ENCODE results near the gene PFKFB4. TPM values are rescaled to one million over a fixed set of nuclear protein-coding genes. Genes with fewer than 3 reads are reported as not detected.
A peak's percentile ranks its signal among the peaks of the same experiment; 100 is the strongest.

Gene PFKFB4
- total RNA-seq, 1 donor from 2014 or later: 19.2 TPM

DNA sequence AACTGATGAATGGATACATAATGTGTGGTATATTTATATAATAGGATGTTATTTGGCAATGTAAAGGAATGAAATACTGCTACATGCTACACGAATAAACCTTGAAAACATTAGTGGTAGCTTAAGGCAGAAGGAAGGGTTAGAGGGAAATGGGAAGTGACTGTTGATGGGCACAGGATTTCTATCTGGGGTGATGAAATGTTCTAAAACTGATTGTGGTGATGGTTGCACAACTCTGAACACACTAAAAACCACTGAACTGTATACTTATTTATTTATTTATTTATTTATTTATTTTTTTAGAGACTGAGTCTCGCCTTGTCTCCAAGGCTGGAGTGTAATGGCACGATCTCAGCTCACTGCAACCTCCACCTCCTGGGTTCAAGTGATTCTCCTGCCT is 27.8 kb downstream of the PFKFB4 start:
- no peak for DNase-seq

DNA sequence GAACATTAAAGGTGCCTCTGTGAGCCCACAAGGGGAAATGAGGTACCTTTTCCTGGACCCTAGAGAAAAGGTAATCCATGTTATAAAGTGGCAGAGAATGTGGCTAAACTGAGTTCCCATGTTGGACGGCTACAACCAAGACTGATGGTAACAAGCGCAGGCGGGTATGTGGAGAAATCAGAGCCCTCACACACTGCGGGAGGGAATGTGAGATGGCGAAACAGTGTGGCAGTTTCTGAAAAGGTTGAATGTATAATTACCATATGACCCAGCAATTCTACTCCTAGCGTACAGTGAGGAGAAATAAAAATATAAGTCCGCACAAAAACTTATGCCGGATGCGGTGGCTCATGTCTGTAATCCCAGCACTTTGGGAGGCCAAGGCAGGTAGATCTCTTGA is 28.6 kb downstream of the PFKFB4 start:
- DNase-seq: no peak

- DNase-seq: no peak
These were observed 31.6 kb downstream of the PFKFB4 start for GRCh38 chr3:48524970-48525369.

DNA sequence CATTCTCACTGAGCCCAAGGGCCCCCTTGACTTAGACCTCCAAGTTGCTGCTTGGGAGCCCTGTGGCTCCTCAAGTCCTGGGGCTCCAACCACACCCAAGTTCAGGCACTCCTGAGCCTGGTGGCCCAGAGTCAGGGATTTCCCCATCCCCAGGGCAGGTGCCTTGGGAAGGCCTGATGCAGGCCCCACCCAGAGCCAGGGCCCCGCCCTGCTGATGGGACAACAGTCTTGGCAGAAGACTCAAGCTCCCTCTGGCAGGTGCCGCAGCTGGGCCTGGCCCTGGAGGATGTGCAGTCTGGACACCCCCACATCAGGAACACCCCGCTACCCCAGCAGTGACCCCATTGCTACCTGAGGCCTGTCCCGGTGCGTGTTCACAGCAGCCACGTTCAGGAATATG is 35.0 kb downstream of the PFKFB4 start:
- DNase-seq: no peak

DNA sequence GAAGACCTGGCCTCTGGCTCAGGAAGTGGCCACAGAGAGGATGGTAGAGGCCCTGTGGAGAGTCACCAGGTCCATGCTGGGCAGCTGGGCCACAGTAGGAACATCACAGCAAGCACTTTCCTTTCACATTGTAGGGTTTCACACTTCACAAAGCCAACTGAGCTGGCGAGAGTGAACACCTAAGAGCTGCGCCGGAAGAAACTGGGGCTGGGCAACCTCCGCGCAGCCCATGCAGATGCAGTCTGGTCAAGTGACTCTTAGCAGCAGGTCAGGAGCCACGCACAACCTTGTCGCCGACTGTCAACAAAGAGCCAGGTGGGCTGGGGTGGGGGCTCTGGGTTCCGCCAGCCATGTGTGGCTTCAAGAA is 37.3 kb downstream of the PFKFB4 start:
- DNase-seq: no peak

DNA sequence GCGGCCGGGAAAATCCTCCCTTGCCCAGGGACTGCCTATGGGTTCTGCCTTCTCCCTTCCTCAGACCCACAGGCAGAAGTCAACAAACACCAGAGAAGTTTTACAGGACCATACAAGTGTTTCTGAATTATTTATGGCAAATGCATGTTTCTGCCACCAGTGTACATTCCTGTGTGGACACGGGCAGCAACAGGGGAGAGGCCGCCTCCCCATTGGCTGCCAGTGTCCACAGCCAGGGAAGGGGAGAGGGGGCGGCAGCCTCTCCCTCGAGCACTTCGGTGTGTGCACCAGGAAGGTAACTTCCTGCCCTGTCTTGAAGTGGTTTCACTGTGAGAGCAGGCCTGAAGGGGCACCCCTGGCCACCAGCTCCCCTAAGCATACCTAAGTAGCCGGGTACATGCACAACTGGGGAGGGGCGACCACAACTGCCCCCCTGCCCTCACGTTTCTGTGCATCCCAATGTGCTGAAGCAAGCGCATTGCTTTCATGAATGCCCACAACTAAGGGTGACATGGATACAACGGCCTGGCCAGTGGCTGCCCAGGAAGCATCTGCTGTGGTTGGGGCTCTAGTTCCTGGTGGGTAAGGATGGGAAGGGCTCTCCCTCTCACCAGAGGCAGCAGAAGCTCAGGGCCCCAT is 37.8 kb downstream of the PFKFB4 start:
- DNase-seq: no peak

DNA sequence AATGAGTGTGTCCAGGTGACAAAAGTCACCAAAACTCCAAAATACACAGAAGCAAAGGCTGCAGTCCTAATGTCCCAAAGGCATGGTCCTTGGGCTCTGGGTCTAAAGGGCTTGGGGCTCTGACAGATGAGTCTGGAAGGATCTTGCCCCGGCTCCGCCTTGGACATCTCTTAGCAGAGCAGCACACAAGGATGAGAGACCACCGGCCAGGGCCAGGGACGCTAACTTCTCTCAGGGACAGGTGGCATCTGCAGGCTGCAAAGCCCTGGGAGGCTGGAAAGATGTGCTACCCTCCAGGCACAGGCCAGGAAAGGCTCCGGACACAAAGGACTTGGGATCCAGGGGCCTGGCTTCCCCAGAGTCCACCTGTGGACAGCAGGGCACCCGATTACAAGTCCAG is 38.5 kb downstream of the PFKFB4 start:
- no peak for DNase-seq

DNA sequence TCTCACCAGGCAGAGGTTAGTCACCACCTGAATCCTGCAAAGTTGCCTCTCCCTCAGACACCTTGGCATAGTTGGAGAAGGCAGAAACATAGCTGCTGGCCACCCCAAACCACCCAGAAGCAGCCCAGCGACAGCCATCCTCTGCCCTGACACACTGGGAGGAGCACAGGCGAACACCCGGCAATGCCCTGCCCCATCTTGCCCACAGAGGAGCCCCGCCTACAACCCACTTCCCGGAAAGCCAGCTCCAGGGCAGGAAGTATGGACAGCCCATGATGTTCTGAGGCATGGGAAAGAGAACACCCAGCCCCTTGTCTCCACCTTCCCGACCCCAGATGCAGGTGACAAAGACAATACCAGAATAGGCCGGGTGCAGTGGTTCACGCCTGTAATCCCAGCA is 40.0 kb downstream of the PFKFB4 start:
- no peak for DNase-seq

- DNase-seq: no peak
These were observed 42.0 kb downstream of the PFKFB4 start for GRCh38 chr3:48514431-48515227.

GRCh38 chr3:48511551-48511950 is 45.1 kb downstream of the PFKFB4 start:
- no peak for DNase-seq

DNA sequence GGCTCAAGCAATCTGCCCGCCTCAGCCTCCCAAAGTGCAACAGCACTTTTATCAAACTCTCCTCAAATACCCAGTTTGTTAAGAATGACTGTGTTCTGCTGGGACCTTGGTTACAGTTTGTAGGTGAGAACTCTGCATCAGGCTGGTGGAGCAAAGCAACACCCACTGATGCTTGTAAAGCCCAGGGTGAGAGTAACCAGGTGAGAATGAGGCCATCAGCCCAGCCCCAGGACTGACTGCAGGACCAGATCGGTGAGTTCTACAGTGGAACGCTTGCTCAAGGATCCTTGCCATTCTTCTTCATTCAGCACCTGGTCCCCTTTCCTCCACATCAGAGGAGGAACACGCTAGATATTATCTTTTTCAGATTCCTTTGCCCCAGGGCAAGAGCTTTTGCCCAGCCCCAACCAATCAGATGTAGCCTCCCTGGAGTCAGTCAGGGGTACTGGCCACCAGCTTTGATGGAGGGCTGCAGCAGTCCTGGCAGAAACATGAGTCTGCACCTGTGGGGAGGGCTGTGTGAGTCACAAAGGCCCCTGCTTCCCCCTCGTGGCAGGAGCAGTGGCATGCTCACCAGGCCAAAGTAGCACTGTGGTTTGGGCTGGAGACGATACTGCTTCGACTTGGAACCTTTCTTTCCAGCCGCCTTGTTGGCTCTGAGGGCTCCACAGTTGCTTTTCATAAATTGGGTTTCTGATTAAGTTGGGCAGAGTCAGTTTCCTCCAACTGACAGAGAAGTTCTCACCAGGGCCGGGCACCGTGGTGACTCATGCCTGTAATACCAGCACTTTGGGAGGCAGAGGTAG is 49.1 kb downstream of the PFKFB4 start:
- no peak for DNase-seq

- DNase-seq: no peak
These were observed 50.6 kb downstream of the PFKFB4 start for GRCh38 chr3:48505968-48506504.

DNA sequence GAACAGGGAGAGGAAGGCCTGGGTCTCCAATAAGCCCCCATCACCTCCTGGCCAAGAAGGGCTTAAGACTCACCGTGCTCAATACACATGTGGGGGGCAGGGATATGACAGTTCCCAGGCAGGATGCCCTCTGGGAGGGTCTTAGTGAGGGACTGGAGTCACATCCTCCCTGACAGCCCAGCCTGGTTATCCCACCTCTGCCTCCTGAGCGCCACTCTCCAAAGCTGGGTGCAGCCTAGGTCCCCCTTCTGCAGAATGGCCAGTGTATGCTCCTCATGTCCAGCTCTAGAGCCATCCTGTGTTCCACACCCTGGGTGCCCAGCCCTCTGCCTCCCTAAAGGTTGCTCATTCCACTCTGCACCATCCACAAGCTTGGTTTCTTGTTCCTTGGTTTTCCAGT is 51.5 kb downstream of the PFKFB4 start:
- no peak for DNase-seq

DNA sequence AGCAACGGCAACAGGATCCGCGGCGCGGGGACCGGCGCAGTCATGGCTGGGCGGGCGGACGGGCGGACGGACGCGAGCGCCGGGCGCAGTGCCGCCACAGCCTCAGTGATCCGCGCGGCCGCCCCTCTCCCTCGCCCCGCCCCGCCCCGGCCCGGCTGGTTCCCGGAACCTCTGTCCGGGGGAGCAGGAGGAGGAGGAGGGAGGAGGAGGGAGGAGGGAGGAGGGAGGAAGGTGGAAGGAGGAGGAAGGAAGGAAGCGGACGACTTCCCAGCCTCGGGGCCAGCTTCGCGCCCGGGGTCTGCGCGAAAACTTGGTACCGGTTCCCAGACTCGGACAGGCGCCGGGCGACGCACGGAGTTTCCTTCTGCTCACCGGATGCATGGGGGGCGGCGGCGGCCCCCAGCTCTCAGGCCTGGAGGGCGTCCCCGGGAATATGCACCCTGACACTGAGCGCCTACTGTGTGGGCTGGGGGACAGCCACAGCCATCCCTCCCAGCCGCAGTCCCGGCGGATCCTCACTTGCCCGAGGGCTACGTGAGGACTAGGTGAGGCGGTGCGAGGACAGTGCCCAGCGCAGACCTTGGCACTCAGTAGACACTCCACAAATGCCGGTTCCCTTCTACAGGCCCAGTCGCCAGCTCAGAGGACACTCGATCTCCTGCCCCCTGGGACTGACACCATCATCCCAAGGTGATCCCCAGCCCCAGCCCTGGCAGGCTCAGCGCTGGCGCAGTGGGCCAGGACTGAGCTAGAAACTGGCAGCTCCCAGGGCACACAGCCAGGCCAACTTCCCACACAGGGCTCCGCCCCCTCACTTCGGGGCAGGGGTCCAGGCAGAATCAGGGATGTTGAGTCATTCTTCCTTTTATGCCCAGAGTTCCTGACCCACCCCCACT is 52.3 kb downstream of the PFKFB4 start, which contains the start of gene SHISA5:
Gene SHISA5, minus strand, starts transcription at position 124 of the 896 bp plus-strand sequence. Its CDS starts 80 bp downstream, at position 44.
- DNase-seq: peak; percentile 52

DNA sequence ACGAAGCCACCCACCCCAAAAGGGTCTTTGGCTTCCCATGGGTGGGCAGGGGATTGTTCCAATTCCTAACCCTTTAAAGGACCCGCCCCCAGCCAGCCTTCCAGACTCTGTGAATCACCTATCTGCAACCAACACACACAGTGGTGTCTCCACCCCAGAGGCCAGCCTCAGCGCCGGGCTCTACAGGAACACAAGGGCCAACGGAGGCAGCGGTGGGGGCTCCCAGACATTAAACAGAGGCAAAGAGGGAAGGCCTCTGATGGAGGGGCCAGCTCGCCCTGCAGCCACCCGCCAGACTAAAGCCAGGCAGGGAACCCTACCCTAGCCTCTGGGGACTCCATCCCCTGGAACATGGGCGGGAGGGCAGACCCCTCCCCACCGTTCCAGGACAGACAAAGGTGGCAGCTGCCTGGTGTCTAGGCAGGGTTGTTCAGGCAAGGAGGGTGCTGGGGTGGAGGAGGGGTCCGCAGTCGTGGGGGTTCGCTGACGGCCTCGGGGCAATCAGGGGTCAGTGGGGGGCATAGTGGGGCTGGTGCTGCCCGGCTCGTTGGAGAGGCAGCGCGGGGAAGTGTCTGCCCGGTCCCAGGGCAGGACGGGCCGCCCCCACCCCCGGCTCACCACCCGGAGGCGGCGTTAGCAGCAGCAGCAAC is 53.1 kb downstream of the PFKFB4 start:
- no peak for DNase-seq

DNA sequence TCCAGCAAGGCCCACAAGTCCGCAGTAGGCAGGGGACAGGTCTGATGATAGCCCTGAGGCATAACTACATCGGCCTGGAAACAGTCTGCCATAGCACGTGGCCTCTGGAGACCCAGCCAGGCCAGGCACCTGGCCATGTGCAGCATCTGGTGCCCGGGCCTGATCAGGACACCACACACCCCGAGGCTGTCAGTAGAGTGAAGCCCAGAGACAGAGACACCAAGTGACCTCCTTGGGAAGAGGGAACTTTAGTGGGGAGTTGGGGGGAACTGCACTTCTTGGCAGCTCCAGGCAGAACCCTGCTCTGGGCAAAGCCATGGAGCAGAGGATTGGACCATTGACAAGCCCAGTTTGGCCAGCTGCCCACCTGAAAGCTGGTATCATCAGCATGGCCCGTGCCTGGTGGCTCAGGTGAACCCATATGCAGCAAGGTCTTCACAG is 53.9 kb downstream of the PFKFB4 start:
- no peak for DNase-seq

GRCh38 chr3:48502121-48502520 is 54.5 kb downstream of the PFKFB4 start:
- no peak for DNase-seq

GRCh38 chr3:48501196-48501595 is 55.4 kb downstream of the PFKFB4 start:
- no peak for DNase-seq

- no peak for DNase-seq
These were observed 55.9 kb downstream of the PFKFB4 start for GRCh38 chr3:48500656-48501055.

DNA sequence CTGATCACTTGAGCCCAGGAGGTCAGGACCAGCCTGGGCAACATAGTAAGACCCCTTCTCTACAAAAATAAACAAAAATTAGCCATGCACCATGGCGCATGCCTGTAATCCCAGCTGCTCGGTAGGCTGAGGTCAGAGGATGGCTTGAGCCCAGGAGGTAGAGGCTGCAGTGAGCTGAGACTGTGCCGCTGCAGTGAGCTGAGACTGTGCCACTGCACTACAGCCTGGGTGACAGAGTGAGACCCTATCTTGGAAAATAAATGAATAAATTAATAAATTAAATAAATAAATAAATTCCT is 63.5 kb downstream of the PFKFB4 start:
- DNase-seq: no peak

DNA sequence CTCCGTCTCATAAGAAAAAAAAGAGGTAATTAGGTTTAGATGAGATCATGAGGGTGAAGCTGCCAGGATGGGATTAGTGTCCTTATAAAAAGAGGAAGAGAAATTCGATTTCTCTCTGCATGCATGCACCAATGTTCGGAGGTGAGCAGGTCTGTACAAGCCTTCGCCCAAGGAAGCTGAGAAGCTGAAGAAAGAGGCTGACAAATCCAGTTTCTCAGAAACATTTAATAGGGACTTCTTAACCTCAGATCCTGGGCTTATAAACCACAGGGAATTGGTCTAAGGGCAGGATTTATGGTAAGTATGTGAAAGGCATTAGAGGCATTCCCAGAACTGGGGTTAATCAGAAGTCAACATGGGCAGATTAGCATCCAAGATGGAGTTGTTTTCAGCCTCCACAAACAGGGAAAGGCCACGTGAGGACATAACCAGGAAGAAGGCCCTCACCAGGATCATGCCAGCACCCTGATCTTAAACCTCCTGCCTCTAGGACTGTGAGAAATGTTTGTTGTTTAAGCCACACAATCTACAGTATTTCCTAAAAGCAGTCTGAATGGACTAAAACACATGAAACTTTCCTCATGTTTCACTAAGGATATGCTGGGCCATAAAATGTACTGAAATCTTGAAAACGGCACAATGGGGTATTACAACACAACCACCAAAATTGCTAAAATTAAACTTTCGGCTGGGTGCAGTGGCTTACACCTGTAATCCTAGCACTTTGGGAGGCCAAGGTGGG is 64.0 kb downstream of the PFKFB4 start:
- DNase-seq: no peak
